HTERT RPE-1 (cell line): ENCODE data around the gene TRERF1.

ENCODE experiments used
- in situ Hi-C: fragments of 300-500 bp; cut with MboI; formaldehyde crosslinking; loops from 4 replicates; pipeline ENCODE4 v1.14.3; 2020; ENCODE audit warnings: low sequenced_read_pairs

TRERF1 gene

DNA sequence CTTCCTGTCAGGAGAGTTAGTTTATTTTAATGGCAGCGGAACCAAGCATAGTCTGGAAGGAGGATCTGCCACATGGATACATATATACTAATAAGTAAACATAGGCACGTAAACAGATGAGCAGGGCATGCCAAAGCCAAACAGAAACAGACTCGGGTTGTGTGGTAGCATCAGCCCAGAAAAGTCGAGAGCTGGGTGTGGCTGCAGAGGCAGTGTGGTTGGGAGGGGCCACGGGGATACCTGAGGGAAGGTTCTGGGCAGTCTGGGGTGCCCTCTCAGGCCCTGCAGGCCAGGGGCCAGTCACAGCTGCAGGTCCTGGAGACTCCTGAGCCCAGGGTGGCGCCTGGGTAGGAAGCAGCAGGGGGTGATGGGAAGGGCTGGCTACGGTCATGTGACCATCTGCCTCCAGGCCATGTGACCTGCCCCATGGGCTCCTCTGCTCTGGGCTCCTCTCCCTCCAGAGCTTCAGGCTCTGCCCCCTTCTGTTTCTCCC, 191.3 kb downstream of the TRERF1 start:
- in situ Hi-C loops, result no loop called here

DNA sequence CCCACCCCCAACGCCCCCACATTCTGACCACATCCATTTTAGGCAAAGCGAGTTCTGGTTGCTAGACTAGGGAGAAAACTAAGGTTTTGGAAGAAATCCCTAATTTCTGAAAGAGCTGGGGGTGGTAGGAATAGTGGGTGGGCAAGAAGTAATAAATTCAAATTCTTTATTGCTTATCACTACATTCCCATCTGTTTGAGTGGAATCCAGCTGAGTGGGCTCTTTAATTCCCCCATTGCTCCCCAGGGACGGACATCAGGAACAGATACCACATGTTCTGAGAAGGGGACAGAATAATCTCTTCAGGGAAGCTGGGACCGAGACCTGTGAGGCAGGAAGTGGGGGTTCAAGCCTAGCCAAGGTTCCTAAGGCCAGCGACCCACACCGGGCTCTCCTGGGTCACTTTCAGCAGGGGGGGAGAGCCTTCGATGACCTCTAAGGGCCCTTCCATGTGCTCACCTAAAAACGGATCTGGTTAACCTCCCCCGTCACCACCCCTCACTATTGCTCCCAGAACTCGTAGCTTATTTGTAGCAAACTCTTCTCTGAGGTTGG, 191.8 kb downstream of the TRERF1 start:
- in situ Hi-C loops, result no loop called here

DNA sequence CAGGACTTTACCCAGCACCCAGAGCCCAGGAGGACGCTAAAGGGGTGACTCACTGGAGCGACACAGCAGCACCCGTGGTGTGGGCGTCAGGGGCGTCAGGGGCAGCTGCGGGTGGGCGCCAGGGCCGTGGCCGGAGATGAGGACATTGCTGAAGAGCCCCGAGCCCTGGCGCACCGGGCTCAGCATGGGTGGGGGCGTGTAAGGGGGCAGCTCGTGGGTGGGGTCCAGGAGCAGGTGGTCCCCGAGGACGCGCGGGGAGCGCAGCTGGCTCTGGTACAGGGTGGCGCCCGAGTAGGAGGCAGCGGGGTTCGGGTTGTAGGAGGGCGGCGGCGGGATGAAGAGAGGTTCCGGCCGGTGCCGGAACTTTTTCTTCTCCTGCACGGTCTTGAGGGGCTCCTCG, 192.4 kb downstream of the TRERF1 start:
- in situ Hi-C loops, result no loop called here

DNA sequence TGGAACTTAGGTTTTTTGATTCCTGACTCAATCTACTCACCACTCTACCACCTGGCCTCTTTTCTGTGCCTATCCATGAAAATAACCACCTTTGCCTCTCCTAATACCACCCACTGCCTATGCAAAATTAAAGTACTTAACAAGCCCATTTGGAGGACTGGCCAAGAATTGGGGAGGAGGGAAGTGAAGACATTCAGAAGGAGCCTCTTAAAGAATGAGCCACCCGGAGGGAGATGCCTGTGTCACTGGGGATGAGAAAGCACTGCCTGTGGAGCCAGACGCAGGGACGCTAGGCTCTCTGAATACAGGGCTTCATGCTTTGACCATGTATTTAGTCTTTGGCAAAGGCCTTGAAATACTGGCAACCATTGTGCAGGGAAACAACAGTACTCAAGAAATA, 194.1 kb downstream of the TRERF1 start:
- in situ Hi-C loops, result no loop called here

DNA sequence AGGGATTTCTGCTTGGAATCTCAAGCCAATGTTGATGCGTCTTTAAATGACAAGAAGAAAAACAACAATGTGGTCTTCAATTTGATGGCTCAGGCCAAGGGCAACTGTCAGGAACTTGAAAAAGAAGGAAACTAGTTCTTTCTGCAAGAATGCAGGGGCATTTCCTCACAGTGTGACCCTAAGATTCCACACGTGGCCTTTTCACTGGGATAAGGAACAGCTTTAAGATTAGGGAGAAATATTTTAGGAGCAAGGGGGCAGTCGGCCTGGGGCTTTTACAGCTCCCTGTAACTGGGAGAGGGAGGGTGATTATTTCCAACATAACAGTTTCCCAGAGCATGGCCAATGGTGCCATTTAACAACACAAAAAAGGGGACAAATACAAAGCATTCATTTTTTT, 194.7 kb downstream of the TRERF1 start:
- in situ Hi-C loops, result no loop called here

DNA sequence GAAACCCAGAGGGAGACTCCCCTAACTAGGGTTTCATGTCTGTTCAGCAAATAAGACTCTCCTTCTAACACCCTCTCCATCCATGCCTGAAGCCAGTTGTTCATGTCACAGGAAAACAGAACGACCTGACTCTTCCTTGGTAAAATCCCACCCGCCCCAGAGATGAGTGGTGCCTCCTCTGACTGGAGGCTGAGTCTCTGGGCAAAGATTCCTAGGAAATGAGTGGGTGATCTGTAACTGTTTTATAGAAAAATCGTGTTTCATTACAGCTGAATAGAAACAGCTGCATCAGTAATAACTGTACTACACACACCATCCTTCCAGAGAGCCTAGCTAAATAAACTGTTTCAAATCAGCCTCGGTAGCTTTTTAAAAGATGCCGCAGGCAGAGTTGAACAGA, 196.7 kb downstream of the TRERF1 start:
- in situ Hi-C loops, result no loop called here

DNA sequence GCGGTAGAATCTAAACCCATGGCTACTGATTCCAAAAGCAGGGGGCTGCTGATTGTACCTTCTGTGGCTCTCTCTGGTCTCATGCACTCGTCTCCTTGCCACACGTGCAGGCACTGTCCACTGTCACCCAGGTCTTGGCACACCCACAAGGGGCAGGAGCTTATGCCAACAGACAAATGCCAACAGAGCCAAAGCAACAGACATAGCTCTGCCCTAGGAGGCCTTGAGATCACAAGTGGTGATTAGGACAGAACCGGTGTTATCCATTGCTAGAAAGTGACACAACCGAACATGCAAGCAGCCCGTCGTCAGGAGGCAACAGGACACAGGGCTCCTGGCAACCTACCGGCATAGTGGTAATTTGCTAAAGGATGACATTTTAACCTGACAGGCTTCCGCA, 197.2 kb downstream of the TRERF1 start:
- in situ Hi-C loops, result no loop called here

DNA sequence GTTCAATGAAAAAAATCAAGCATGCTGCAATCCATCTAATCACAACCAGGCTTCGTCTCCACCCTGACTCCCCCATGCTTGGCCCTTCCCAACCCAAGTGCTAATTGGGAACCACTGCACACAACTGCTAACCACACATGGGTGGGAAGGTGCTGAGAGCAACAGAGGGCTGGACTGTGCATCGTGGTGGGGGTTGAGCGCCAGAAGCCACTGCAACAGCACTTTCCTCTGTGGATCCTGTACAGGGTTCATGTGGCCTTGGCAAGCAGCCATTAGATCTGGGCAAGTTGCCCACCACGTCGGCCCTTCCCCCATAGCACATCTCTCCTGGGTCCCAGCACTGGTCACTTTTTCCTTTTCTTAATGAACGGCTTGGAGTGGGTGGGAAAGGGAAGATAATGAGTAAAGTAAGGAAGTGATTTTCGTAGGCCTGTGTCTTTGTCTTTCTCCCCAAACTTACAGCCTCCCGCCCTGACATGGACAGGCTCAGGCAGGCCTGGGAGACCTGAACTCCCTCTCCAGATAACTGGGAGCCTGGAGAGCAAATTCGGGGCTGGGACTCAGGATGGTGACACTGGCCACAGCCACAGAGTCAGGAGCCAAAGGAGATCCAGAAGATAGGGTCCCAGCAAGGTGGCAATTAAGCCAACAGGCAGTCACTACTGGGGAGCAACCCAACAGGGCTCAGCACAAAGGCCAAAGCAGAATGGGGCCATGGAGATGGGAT, 199.7 kb downstream of the TRERF1 start:
- in situ Hi-C loops, result no loop called here

DNA sequence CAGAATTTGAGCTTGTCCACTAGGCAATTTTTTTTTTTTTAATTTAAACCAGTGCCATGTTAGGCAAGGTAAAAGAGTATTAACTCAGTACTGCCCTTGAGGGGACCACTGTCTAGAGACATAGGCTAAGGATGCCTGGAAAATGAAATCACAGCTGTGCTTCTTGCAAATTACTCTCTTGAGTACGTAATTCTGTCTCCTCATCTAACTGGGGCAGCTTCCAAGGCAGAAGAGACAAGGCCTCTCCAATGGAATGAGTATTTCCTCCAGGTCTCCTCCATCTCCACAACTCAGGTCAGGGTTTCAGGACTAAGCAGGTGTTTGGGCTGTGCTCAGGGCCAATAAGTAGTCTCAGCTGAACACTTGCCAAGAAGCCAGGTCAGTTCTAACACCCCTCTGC, 200.2 kb downstream of the TRERF1 start:
- in situ Hi-C loops, result no loop called here

DNA sequence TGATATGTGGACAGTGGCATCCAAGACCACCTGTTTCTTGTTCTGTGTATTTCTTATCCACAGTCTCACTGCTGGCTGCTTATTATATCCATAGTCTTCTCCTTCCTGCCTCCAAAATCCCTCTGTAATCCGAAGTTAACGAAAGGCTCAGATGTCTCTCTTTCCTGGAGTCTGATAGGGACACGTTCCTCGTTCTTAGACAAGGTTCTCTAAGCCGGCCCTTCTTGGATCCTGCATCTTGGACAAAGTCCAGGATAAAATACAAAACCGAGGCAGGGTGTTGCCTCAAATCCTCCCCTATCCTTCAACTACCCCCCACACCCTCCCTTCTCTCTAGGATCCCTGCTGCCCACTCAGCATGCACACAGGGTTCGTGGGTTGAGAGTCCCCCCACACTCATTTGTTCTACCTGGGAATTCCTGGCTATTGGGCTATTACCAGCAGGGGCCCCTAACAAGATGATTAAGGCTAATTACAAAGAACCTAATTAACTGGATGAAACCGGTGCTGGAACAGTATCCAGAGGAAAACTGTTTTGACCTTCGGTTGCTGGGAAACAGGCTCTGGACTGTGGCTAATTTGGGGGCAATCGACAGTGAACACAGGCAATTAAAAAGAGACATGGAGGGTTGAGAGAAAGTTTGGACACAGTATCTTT, 201.3 kb downstream of the TRERF1 start:
- in situ Hi-C loops, result no loop called here

DNA sequence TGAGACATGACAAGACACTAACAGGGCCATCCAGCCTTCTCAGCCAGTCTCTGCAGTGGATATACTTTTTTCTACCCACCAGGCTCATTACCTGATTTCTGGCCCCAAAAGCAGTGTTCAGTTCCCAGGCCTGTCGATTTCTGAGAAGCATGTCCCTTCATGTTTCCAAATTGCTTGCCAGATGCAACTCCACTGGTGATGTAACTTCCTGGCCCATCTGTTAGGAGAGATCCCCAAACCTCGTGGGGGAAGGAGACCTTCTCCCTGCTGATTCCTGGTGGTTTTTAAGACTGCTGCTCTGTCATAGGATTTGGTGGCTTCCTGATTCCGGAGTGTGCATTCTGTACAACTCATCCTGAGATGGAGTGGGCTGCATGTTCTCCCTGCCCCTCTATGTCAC, 202.4 kb downstream of the TRERF1 start:
- in situ Hi-C loops, result no loop called here

DNA sequence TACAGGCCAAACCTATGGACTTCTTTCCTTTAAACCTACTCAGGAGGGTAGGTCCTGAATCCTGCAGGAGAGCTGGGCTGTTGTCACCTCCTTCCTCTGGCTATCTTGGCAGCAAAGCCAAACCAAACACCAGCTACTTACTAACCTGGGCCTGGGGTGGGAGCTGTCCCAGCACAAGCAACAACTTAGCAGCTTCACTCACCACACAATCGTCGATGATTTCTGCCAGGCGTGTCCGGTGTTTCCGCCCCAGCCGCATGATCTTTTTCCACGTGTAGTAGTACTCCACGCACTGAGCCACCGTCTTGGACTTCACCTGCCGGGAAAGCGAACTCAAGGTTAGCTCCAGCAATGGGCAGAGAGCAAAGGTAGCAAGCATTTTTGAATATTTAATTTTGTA, 208.7 kb downstream of the TRERF1 start:
- in situ Hi-C loops, result no loop called here

DNA sequence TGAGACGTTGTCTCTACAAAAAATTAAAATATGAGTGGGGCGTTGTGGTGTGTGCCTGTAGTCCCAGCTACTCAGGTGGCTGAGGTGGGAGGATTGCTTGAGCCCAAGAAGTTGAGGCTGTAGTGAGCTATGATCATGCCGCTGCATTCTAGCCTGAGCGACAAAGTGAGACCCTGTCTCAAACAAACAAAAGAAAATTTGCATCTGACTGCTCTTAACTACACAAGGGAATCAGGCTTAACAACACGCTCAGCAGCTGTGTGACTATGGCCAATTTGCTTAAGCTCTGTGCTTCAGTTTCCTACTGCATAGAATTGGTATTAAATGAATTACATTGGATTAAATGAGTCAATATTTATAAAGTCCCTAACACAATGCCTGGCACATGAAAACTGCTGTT, 209.8 kb downstream of the TRERF1 start:
- in situ Hi-C loops, result no loop called here

DNA sequence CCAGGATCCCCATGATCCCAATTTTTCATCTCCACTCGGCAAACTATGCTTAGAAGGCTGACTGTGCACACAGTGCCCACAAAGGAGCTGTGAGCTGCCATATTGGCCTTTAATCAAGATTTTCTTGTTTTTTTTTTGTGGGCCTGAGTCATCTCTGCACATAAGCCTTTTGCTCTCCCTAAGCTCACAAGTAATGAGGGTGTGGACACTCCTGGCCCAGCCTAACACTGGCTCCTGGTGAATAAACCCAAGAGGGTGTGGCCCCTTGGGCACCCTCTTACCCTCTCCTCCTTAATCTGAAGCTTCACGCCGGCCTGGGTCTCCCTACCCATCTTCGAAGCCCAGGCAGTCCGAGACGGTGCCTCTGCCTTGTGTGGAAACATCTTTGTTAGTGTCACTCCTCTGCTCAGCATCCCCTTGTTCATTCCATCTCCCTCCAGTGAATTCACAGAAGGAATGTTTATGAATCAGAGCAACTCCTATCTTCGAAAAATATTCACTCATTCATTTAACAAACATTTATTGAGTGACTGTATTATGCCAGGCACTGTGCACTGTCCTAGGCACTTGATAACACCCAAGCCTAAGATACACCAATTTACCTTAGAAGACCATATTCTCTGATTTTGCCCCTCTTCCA, 211.9 kb downstream of the TRERF1 start:
- in situ Hi-C loops, result no loop called here

DNA sequence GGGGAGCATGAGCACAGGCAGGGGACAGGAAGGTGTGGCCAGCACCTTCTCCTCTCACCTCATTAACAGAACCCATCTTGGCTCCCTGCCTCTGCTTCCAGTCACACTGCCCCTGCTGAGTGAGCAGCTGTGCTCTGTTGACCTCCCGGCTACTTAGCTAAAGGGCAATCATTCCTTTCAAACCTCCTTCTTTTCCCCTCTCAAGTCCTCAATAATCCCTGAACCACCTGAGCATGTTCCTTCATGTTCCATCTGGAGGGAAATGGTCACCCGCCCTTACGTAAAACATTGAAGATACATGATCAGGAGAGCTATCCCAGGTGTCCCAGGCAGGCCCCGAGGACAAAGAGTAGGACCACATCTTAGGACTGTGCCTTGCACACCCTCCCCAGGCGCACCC, 212.4 kb downstream of the TRERF1 start:
- in situ Hi-C loops, result no loop called here

DNA sequence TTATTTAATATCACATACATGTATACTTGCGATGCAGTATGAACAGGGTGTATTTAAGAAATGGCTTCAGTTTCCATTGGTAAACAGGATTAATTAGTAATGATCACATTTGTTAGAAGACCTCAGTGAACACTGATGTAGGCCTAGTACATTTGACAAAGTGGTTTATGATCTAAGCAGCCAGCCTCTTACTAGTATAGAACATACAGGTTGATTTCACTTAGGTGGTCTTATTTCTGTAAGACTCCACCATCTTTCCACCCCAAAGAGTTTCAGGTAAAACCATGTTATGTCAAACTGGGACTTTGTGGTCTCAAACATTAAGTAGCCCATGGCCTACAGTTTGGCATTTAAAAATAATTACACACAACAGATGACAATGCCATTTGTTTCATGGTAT, 213.9 kb downstream of the TRERF1 start:
- in situ Hi-C loops, result no loop called here

DNA sequence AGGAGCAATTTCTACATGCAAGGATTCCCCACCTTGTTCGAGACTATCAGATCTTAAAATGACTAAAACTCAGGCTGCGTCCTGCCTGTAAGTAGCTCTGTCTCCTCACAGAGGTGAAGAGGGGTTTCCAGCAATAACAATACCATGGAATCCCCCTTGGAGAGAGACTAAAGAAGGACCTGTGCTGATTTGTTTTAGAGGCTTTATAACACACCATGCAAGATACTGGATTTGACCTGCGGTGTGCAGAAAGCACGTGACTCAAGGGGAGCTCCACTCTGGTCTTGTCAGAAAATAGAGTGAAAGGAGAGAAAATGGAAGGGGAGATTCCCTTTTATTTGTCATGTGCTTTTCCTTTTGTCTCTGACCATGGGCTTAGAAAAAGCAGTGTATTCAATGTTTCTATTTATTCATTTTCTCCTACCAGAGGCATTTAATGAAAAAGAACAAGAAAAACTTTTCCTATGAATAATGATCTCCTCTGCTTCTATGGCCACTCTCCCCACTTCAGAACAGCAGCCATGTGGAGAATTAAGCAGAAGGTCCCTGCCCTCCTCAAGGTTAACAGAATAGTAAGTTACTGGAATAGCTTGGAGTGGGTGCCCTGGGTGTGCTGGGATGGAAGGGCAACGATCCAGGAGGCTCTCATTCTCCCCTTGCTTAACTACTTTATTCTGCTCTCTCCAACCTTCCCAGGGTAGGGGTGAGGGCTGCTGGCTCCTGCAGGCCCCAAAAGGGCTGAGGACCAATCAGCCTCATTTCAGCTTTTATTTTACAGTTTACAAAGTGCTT, 214.8 kb downstream of the TRERF1 start:
- in situ Hi-C loops, result no loop called here

DNA sequence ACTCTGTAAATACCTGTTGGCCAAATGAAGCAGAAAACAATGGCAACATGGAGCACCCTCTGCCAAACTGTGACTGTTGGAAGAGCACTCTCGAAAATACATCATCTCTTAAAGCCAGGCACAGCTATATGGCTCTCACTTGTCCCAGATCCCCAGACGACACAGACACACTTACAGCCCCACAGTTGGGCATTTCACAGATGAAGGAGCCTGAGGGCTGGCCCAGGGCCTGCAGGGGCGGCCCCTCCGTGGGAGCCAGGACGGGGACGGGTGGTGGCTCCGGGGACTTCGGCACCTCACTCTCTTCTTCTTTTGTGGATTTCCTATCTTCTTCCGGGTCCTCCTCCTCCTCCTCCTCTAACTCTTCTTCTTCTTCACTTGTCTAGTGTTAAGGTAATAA, 215.7 kb downstream of the TRERF1 start:
- in situ Hi-C loops, result no loop called here

DNA sequence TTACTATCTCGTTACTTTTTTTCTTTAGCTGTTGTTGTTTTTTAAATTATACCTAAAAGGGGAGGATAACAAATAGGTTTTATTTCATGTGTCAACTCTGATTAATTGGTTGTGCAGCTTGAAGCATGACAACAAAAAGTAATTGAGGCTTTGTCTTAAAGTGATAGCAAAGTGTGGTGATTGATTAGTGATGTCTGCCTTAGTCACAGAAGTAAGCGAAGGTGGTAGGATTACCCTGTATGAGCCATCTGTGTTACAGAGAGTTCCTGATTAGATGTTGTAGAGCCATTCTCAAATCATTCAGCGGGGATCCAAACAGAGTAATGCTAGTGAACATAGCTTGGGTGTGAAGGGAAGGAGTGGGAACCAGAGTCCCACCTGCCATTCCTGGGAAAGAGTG, 219.7 kb downstream of the TRERF1 start:
- in situ Hi-C loops, result no loop called here

DNA sequence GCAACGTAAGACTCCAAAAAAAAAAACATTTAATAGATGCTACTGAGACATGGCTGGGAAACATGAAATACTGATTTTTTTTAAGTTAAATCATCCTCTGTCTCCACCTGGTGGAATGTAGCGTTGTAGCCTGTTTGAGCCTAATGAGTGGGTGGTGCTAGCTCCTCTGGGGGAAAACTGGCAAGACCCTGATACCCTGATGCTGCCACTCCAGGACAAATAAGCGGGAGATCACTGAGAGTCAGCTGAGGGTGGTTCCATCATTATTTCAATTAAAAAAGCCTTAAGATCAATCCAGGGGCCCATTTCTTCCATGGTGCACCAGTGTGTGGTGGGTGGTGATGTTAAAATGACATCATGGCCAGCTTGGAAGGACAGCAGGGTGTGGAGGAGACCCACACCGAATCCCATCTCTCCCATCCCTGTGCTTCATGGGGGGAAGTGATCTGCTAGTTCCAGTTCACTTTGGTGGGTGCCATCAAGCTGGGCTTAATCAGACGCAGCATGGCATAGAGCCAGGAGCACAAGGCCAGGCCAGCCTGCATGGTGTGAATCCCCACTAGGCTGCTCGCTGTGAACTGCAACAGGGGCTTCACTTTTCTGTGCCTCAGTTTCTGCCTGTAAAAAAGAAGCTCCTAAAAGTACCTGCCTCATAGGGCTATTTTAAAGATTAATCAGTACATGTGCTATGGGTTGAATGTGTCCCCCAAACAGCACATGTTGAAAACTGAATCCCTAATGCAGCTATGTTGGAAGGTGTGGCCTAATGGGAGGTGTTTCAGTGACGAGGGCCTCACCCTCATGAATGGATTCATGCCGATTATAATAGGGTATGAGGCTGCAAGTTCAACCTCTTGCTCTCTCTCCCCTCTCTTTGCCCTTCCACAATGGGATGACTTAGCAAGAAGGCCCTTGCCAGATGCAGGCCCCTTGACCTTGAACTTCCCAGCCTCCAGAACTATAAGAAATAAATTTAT, 221.1 kb downstream of the TRERF1 start:
- in situ Hi-C loops, result no loop called here
